ENCODE results near the gene IL15.

DNA sequence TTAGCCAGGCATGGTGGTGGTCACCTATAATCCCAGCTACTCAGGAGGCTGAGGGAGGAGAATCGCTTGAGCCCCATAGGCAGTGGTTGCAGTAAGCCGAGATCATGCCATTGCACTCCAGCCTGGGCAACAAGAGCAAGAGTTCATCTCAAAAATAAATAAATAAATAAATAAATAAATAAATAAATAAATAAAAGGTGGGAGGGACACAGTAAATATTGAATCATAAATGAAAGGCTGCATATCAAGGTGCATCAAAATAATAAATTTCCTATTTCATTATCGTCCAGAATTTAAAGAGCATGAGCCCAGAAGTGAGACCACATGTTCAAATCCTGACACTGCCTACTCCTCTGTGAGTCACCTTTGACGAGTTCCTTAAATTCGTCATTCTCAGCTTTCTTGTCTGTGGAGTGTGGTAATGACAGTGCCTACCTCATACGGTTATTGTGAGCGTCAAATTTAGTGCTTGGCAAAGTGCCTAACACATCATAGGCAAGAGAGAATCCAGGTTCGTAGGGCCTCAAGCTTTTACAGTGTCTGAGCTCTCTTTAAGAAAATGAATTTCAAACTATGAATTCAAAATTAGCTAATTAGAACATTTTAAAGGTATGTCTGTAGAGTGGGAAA is 49.9 kb downstream of the IL15 start:
- TF ChIP-seq, protein P1, sequence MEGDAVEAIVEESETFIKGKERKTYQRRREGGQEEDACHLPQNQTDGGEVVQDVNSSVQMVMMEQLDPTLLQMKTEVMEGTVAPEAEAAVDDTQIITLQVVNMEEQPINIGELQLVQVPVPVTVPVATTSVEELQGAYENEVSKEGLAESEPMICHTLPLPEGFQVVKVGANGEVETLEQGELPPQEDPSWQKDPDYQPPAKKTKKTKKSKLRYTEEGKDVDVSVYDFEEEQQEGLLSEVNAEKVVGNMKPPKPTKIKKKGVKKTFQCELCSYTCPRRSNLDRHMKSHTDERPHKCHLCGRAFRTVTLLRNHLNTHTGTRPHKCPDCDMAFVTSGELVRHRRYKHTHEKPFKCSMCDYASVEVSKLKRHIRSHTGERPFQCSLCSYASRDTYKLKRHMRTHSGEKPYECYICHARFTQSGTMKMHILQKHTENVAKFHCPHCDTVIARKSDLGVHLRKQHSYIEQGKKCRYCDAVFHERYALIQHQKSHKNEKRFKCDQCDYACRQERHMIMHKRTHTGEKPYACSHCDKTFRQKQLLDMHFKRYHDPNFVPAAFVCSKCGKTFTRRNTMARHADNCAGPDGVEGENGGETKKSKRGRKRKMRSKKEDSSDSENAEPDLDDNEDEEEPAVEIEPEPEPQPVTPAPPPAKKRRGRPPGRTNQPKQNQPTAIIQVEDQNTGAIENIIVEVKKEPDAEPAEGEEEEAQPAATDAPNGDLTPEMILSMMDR (conservative IDR thresholded peaks at IDR 0.05; ENCODE audit: low read depth, low read length), result no peak
- no peak for TF ChIP-seq EZH2 (IDR thresholded peaks at IDR 0.05; ENCODE audit: low read length, unreplicated experiment)
